Parathyroid adenoma (tissue), 2 donors: ENCODE results near the gene ZP4.

Experiments
- H2AFZ ChIP-seq: fragments of 300-600 bp; sonication (generic); one replicate; pipeline ENCODE4 v1.7.0; 2017; ENCODE audit warnings: antibody characterized with exemption, mild to moderate bottlenecking
- H3K27ac ChIP-seq: fragments of 300-600 bp; sonication (generic); one replicate; pipeline ENCODE4 v1.7.0; 2017
- H3K27me3 ChIP-seq: fragments of 300-600 bp; sonication (generic); one replicate; pipeline ENCODE4 v1.7.0; 2017; ENCODE audit warnings: low read length; ENCODE audit not compliant: control insufficient read depth, insufficient read depth
- H3K36me3 ChIP-seq: fragments of 300-600 bp; sonication (generic); one replicate; pipeline ENCODE4 v1.7.0; 2017; ENCODE audit warnings: low read length; ENCODE audit not compliant: control insufficient read depth, insufficient read depth
- H3K4me1 ChIP-seq: fragments of 300-600 bp; sonication (generic); one replicate; pipeline ENCODE4 v1.7.0; 2017; ENCODE audit warnings: control low read depth
- H3K4me2 ChIP-seq: fragments of 300-600 bp; sonication (generic); one replicate; pipeline ENCODE4 v1.7.0; 2017; ENCODE audit warnings: low read length
- H3K4me3 ChIP-seq: fragments of 300-600 bp; sonication (generic); one replicate; pipeline ENCODE4 v1.7.0; 2017; ENCODE audit warnings: low read depth, low read length
- H3K79me2 ChIP-seq: fragments of 300-600 bp; sonication (generic); one replicate; pipeline ENCODE4 v1.7.0; 2017; ENCODE audit warnings: control low read depth
- H3K9ac ChIP-seq: fragments of 300-600 bp; sonication (generic); one replicate; pipeline ENCODE4 v1.7.0; 2017; ENCODE audit warnings: mild to moderate bottlenecking
- H3K9me3 ChIP-seq: fragments of 300-600 bp; sonication (generic); one replicate; pipeline ENCODE4 v1.7.0; 2017; ENCODE audit warnings: low read length; ENCODE audit not compliant: control insufficient read depth
- CTCF ChIP-seq: fragments of 300-600 bp; sonication (generic); IDR thresholded peaks from one replicate; pipeline ENCODE4 v1.7.0; 2017; ENCODE audit warnings: antibody characterized with exemption, mild to moderate bottlenecking
- donor health status: primary hyperparathyroidism.

The ZP4 gene

GRCh38 chr1:237838320-237838719 lies 52.4 kb downstream of the ZP4 start:
- Histone ChIP-seq H3K36me3 (no peaks in the 10 kb centered on the region), H3K9me3 (no peaks in the 10 kb centered on the region), H3K4me3 (no peak overlapping the region), H3K4me2 (no peak overlapping the region), H3K27ac (no peak overlapping the region), H2AFZ (no peak overlapping the region), H3K27me3 (no peaks in the 10 kb centered on the region), H3K79me2 (no peaks in the 10 kb centered on the region), H3K4me1 (no peaks in the 10 kb centered on the region), H3K9ac (no peak overlapping the region)
- TF ChIP-seq CTCF = no peak

GRCh38 chr1:237834461-237834860 lies 56.3 kb downstream of the ZP4 start:
- no peaks in the 10 kb centered on the region for H3K4me1 ChIP-seq
- H2AFZ ChIP-seq = no peak overlapping the region
- H3K27me3 ChIP-seq = no peaks in the 10 kb centered on the region
- H3K4me3 ChIP-seq = no peak overlapping the region
- no peak overlapping the region for H3K27ac ChIP-seq
- no peak overlapping the region for H3K9ac ChIP-seq
- H3K79me2 ChIP-seq = no peaks in the 10 kb centered on the region
- H3K36me3 ChIP-seq = no peaks in the 10 kb centered on the region
- H3K4me2 ChIP-seq = no peak overlapping the region
- no peak for TF ChIP-seq CTCF
- H3K9me3 ChIP-seq = no peaks in the 10 kb centered on the region

- Histone ChIP-seq H3K27ac (no peak overlapping the region), H3K9me3 (no peaks in the 10 kb centered on the region), H3K4me3 (no peak overlapping the region), H2AFZ (no peak overlapping the region), H3K79me2 (no peaks in the 10 kb centered on the region), H3K27me3 (no peaks in the 10 kb centered on the region), H3K4me2 (no peak overlapping the region), H3K9ac (no peak overlapping the region), H3K4me1 (no peaks in the 10 kb centered on the region), H3K36me3 (no peaks in the 10 kb centered on the region)
- TF ChIP-seq CTCF = no peak
These were observed 56.7 kb downstream of the ZP4 start for GRCh38 chr1:237834048-237834447.

GRCh38 chr1:237832858-237833257 lies 57.9 kb downstream of the ZP4 start:
- Histone ChIP-seq H3K79me2 (no peaks in the 10 kb centered on the region), H3K9ac (no peak overlapping the region), H3K27ac (no peak overlapping the region), H3K27me3 (no peaks in the 10 kb centered on the region), H3K9me3 (no peaks in the 10 kb centered on the region), H2AFZ (no peak overlapping the region), H3K4me2 (no peak overlapping the region), H3K4me1 (no peaks in the 10 kb centered on the region), H3K36me3 (no peaks in the 10 kb centered on the region), H3K4me3 (no peak overlapping the region)
- TF ChIP-seq CTCF = no peak
